Heart right ventricle (tissue), 16 donors: Measurements from ENCODE around the gene CEP112. TPM values are rescaled to one million over a fixed set of nuclear protein-coding genes. Genes with fewer than 3 reads are reported as not detected.

Experiments used
- ATAC-seq, 8 donors: fragments of 200-7000 bp; cut with Tn5 transposase; one replicate each; pipeline ENCODE4 v1.9.1; 2020; ENCODE audit warnings: mild to moderate bottlenecking in 8 of 8, moderate library complexity in 8 of 8, moderate number of reproducible peaks in 1 of 8
- DNase-seq, 2 donors: peaks; one replicate each; pipeline ENCODE4 v3.0.0-alpha.2; 2020
- H3K27ac ChIP-seq, 10 donors: fragments of 200-600 bp; sonication (generic) in 2 of 10; one replicate each; pipeline versions ENCODE4 v1.5.0 to v1.8.0; 2020 to 2022; ENCODE audit warnings: mild to moderate bottlenecking in 3 of 10
- H3K27me3 ChIP-seq, 7 donors: fragments of 200-600 bp; one replicate each; pipeline ENCODE4 v1.8.0; 2021 to 2022; ENCODE audit warnings: mild to moderate bottlenecking in 2 of 7
- H3K36me3 ChIP-seq, 9 donors: fragments of 200-600 bp; sonication (generic) in 1 of 9; one replicate each; pipeline versions ENCODE4 v1.5.0 to v1.8.0; 2020 to 2022; ENCODE audit warnings: mild to moderate bottlenecking in 2 of 9
- H3K4me1 ChIP-seq, 9 donors: fragments of 200-600 bp; sonication (generic) in 1 of 9; one replicate each; pipeline versions ENCODE4 v1.5.0 to v1.8.0; 2020 to 2022; ENCODE audit warnings: mild to moderate bottlenecking in 4 of 9
- H3K4me3 ChIP-seq, 10 donors: fragments of 200-600 bp; sonication (generic) in 2 of 10; one replicate each; pipeline versions ENCODE4 v1.5.0 to v1.8.0; 2020 to 2022; ENCODE audit warnings: mild to moderate bottlenecking in 7 of 10, moderate library complexity in 2 of 10
- H3K9me3 ChIP-seq, 11 donors: fragments of 200-600 bp in 10 of 11; sonication (generic) in 2 of 11; one replicate each; pipeline versions ENCODE4 v1.5.0 to v1.8.0; 2013 to 2022; ENCODE audit warnings: mild to moderate bottlenecking in 2 of 11, control low read depth in 1 of 11, moderate library complexity in 1 of 11
- CTCF ChIP-seq, 9 donors: fragments of 200-600 bp; sonication (generic) in 2 of 9; IDR thresholded peaks; one replicate each; pipeline versions ENCODE4 v1.5.0 to v1.8.0; 2021 to 2022; ENCODE audit warnings: antibody characterized with exemption in 9 of 9, mild to moderate bottlenecking in 5 of 9, moderate library complexity in 1 of 9
- WGBS, 2 donors: extraction: QIAGEN DNeasy Blood & Tissue Kit; methylation state at CpG; one replicate each; pipeline ENCODE4 v1.1.7; 2013; ENCODE audit warnings: inconsistent platforms in 1 of 2; 5-methylcytosine and 5-hydroxymethylcytosine counted together
- intact Hi-C, 10 donors: fragments of 100-400 bp; cut with DNase I; formaldehyde crosslinking; loops; one replicate each; pipeline versions ENCODE4 v1.11.1 to v1.14.2; 2022
- polyA plus RNA-seq, 2 donors: library from polyadenylated mRNA; stranded (reverse); fragments of 200-250 nt; gene quantifications; one replicate each; pipeline ENCODE4 v1.2.3, GENCODE V29; 2013
- total RNA-seq, 10 donors: library from RNA; stranded (reverse); fragmentation: NEBNext Ultra II Directional in 3 of 10; extraction: Animal tissue kit (Norgen Biotek cat#: 25700) in 3 of 10; gene quantifications; one replicate each; pipeline versions ENCODE4 v1.2.1 to v1.2.4, GENCODE V29; 2021 to 2023
- donor health status: Arrhythmogenic right ventricular cardiomyopathy.
- donor health status: ischemic (EF 13 %, LVEDD 7.1; RV severe dilation, severe dysfunction).
- donor health status: healthy with polysubstance abuse.
- donor health status: DM: no; HTN: yes; CAD: no.
- donor health status: DM: no; HTN: no; CAD: no.
- donor health status: ischemic (EF 25% LVEDD 6.9; RV normal size, moderate dysfunction).
- donor health status: ischemic (EF 25% LVEDD 5.7; RV mildly dilated, moderate dysfunction).
- donor health status: healthy.
- donor health status: DM: yes; HTN: yes; CAD: no.
- donor health status: Ischemic cardiomyopathy.
- donor health status: ischemic (EF 35%, LVEDD 5.7; RV mildly dilated, moderate dysfunction).
- donor health status: nonischemic (EF 11% LVEDD 7.7; RV severe dilation, severe dysfunction).
- donor health status: DM: yes; HTN: yes; CAD: no.
- donor health status: PGD.
- donor health status: ischemic (EF 29% LVEDD 5.4; RV normal size, mild dysfunction).
- donor health status: nonischemic (EF 23%, LVEDD 6.1; RV moderate dilation, normal function).

Gene CEP112
- total and polyA plus RNA-seq, 12 donors: 6.7 to 30.0 (median 16.3) TPM

- ATAC-seq (no peak), DNase-seq (no peak)
- intact Hi-C loops: no loop called here
- 95 to 96% methylated on average over 3 of the region's 3 CpGs for WGBS, 2 donors
- Histone ChIP-seq H3K9me3 (peaks cover 0 to 45% (median 14%) of the 10 kb centered on the region in 11 donors), H3K27me3 (no peaks in the 10 kb centered on the region), H3K27ac (no peak overlapping the region), H3K36me3 (peaks cover 0 to 29% (median 9%) of the 10 kb centered on the region in 9 donors), H3K4me3 (no peak overlapping the region), H3K4me1 (no peaks in the 10 kb centered on the region)
- no peak for TF ChIP-seq CTCF (IDR thresholded peaks at IDR 0.05)
These were observed 232.3 kb downstream of the CEP112 start for GRCh38 chr17:65959630-65960029.

- 91 to 100% methylated on average over 1 of the region's 1 CpG for WGBS, 2 donors
- H3K36me3 ChIP-seq: peaks cover 0 to 44% (median 9%) of the 10 kb centered on the region in 9 donors
- peaks cover 0 to 64% (median 14%) of the 10 kb centered on the region in 11 donors for H3K9me3 ChIP-seq
- H3K27me3 ChIP-seq: no peaks in the 10 kb centered on the region
- H3K27ac ChIP-seq: no peak overlapping the region
- H3K4me1 ChIP-seq: no peaks in the 10 kb centered on the region
- no peak for TF ChIP-seq CTCF (IDR thresholded peaks at IDR 0.05)
- no peak overlapping the region for H3K4me3 ChIP-seq
- DNase-seq: no peak
- no peak for ATAC-seq
- intact Hi-C loops: no loop called here
These were observed 235.1 kb downstream of the CEP112 start for GRCh38 chr17:65956814-65957213.

- Histone ChIP-seq H3K27ac (no peak overlapping the region), H3K9me3 (peaks cover 0 to 63% (median 14%) of the 10 kb centered on the region in 11 donors), H3K36me3 (peaks cover 0 to 31% (median 7%) of the 10 kb centered on the region in 9 donors), H3K4me1 (no peaks in the 10 kb centered on the region), H3K4me3 (no peak overlapping the region), H3K27me3 (no peaks in the 10 kb centered on the region)
- TF ChIP-seq CTCF (IDR thresholded peaks at IDR 0.05): no peak
- DNase-seq (no peak), ATAC-seq (no peak)
- whole genome bisulfite sequencing, 2 donors: 79 to 100% methylated on average over 2 of the region's 2 CpGs
- intact Hi-C loops: no loop called here
These were observed 237.8 kb downstream of the CEP112 start for GRCh38 chr17:65954148-65954449.

DNA sequence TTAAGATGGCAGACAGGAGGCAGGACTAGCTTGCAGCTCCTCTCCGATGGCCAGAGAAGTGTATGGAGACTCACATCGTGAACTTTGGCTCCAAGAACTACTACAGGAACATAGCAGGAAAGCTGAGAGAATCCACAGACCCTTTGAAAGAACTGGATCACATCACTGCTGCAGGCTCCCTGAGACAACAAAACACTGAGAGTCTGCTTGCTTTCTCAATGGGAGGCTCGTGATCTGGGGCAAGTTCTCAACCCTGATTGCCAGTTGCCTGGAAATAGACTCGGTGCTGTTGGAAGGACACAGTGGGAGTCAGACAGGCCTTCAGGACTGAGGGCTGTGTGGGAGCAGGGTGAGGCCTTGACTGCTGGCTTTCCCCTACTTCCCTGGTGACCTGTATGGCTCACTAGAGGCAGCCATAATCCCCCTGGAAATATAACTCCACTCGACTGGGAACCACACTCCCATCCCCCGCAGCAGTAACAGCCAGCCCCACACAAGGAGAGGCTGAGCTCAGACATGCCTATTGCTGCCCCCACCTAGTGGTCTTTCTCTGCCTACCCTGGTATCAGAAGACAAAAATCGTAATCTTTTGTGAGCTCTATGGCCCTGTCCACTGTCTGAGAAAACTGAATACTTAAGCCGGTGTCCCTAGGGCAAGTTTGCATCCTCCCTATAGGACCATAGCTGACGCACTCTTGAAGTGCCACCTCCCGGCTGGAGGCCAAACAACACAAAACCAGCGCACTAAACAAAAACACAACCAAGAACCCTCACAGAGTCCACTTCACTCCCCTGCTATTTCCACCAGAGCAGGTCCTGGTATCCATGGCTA is 238.4 kb downstream of the CEP112 start:
- ATAC-seq (no peak), DNase-seq (no peak)
- TF ChIP-seq CTCF (IDR thresholded peaks at IDR 0.05): no peak
- no peaks in the 10 kb centered on the region for H3K4me1 ChIP-seq
- H3K36me3 ChIP-seq: peaks cover 0 to 25% (median 1%) of the 10 kb centered on the region in 9 donors
- 86 to 89% methylated on average over 11 of the region's 11 CpGs for WGBS, 2 donors
- intact Hi-C loops: no loop called here
- H3K27me3 ChIP-seq: no peaks in the 10 kb centered on the region
- H3K27ac ChIP-seq: no peak overlapping the region
- no peak overlapping the region for H3K4me3 ChIP-seq
- peaks cover 0 to 57% (median 14%) of the 10 kb centered on the region in 11 donors for H3K9me3 ChIP-seq
